GM21723 (cell line): ENCODE measurements around the gene SMOC1.
A peak's percentile ranks its signal among the peaks of the same experiment; 100 is the strongest.

Experiments used
- ATAC-seq: cut with Tn5 transposase; IDR thresholded peaks from one replicate; pipeline ENCODE4 v1.9.1; 2021; ENCODE audit warnings: mild to moderate bottlenecking, moderate library complexity; ENCODE audit not compliant: unreplicated experiment

SMOC1 gene

GRCh38 chr14:70004791-70005190 lies 125.6 kb downstream of the SMOC1 start:
- ATAC-seq, result no peak

GRCh38 chr14:70005281-70005805 lies 126.1 kb downstream of the SMOC1 start:
- ATAC-seq, result no peak

DNA sequence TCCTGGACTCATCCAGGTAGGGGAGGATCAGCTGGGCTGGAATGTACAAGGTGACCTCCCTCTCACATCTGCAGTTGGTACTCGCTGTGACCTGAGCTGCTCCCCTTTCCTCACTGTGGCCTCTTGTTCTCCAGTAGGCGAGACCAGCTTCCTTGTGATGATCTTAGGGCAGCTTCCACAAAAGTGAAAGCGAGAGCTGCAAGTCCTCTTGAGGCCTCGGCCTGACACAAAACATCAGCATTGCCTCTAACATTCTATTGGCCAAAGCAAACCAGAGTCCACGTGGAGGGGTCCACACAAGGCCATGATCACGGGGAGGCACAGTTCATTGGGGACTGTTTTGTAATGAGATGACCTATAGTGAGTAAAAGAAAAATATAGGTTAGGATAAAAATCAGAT lies 127.5 kb downstream of the SMOC1 start:
- ATAC-seq, result no peak

GRCh38 chr14:70008284-70009262 lies 129.4 kb downstream of the SMOC1 start:
- ATAC-seq, result peak; percentile 59

DNA sequence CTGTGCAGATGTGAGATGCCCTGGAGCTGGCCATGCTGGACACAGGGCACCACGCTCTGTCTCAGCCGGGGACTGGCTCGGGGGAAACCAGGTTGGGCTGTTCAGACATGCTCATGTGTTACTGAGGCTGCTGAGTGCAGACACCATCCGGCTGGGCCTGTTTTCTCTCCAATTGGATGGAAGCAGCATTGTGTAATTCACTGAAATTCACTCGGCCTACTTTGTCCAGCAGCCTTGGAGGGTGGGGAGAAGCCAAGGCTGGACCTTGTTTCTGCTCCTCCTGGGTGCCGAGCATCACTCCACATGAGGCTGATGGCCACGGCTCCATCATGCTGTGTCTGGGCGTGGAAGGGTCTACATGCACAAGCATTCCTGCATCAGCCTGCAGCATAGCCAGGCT lies 130.7 kb downstream of the SMOC1 start:
- ATAC-seq, result no peak

DNA sequence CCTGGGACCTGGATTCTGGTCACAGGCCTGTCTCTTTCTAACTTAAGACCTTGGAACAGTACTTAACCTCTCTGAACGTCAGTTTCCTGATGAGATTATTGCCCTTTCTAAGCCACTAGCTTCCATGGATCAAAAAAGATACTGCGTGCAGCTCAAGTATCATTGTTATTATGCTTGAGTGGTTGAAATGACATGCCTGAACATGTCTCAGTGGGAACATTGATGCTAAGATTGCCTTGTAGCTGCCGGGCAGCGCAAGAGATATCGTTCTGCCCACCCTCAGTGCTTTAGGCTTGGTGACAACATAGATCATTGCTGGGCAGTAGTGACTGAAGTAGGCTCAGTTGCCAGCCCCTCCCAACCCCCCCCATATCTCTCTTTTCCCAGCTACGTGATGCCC lies 131.9 kb downstream of the SMOC1 start:
- no peak for ATAC-seq

DNA sequence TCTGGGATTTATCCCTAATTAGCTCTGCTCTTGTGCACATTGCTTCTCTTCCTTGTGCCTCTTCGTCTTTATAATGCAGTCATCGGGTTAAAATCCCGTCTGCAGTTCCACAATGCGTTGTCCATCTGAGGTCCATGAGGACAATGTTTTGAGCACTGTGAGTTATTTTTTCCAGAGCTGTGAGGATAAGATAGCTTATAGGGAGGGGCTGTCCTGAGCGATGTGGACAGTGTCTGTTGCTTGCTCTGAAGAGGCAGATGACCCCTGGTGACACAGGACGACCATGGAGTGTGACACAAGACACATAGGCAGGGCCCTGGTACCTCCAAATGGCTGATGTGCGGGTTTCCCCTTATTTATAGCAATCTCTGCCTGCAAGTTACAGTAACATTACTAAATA lies 132.5 kb downstream of the SMOC1 start:
- ATAC-seq, result no peak

GRCh38 chr14:70013271-70013873 lies 134.2 kb downstream of the SMOC1 start:
- no peak for ATAC-seq

DNA sequence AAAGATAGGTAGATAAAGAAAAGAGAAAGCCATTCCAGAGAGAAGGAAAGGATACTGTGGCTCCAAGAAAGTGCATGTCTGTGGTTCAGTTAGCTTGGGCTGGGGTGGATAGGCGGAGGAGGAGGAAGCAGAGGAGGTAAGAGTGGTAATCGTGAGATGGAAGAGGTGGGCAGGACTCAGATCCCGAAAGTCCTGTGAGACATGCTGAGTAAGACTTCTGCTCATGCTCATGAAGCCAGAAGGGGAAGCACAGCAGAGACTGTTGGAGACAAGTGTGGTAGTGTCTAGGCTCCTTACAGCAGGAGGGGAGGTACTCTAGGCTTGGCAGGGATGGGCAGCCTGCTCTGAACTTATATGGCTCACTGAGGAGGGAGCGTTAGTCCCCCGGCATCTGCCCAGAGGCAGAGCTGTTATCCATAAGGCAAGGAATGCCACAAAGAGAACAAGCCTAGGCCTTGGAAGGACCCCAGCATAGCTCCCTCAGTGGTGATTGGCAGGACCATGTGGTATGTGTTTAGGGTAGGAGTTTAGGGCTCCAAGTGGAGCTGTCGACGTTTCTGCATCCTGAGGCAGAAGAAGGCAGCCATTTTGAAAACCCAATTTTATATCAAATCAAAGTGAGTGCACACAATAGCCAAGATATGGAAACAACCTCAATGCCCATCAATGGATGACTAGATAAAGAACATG lies 135.3 kb downstream of the SMOC1 start:
- no peak for ATAC-seq

- no peak for ATAC-seq
Observed at GRCh38 chr14:70018230-70018629, 139.0 kb downstream of the SMOC1 start.

DNA sequence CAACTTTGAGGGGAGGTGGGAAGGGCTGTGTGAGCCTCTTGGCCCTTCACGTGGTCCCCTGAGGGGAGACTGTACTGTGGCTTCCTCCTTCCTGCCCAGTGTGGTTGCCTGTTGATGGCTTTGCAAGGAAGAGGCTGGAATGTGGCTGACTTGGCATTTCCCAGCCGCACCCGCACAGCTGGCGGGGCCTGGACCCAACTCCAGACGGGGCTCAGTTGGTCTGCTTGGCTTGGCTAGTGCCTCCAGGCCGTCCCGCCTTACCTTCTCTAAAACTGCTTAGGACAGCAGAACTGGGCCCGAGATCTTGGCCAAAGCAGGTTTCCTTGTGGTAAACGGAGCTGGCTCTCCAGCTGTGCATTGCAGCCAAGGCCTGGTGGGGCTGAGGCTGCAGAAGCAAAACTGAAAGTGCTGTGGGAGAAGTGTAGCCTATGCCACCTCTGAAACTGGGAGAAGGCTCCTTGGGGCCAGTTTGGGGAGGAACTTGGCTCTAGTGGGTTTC lies 139.5 kb downstream of the SMOC1 start:
- ATAC-seq, result no peak

DNA sequence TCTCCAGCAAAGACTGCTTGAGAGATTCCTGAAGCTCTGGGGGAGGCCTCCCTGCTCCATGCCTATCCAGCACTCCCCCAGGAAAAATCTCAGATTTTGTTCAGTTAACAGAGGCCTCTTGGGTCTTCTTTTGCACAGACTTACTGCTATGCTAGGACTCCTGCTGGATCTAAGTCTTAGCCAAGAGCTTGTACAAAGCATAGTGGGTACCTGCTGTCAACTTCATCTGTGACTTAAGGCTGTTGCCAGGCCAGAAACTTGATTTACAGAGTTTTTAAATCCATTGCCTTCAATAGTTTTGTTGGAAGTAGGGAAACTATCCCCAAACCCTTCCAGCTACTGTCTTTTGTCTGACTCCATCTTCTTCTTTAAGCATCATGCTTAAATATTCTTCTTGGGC lies 140.5 kb downstream of the SMOC1 start:
- no peak for ATAC-seq

- no peak for ATAC-seq
Observed at GRCh38 chr14:70020352-70021170, 141.3 kb downstream of the SMOC1 start.

GRCh38 chr14:70021548-70022220 lies 142.5 kb downstream of the SMOC1 start:
- ATAC-seq, result no peak

DNA sequence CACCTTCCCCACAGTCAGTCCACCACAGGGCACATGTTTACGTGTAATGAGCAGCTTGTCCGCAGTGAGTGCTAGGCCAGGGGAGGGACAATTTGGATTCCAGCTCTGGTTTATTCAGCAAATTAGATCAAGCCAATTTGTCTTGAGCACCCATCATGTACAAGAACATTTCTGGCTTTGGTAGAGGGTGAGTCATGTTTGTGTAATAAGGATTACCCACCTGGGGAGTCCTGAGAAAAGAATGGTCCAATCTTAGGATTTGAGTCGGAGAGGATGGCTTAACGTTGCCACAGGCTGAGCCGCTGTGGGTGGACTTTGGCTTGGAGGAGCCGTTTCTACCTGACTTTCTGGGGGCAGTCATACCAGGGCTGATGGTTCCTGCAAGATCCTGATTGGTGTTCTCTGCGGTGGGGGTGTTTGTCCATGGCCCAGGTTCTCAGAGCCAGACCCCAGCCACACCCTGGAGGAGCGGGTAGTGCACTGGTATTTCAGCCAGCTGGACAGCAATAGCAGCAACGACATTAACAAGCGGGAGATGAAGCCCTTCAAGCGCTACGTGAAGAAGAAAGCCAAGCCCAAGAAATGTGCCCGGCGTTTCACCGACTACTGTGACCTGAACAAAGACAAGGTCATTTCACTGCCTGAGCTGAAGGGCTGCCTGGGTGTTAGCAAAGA lies 143.7 kb downstream of the SMOC1 start:
- ATAC-seq, result no peak

DNA sequence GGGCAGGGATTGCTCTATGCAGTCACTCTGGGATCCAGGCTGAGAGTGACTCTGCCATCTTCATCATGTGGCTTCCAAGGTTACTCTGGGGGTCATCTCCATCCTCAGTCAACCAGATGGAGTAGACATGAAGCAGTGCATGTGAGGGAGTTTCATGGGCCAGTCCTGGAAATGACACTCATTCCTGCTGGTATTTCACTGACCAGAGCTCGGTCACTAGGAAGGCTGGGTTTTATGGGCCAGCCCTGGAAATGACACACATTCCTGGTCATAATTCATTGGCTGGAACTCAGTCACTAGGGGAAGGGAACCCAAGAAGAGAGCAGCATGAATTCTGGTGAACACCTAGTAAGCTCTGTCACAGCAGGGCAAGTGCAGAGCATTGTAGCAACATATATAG lies 144.7 kb downstream of the SMOC1 start:
- ATAC-seq, result no peak

GRCh38 chr14:70027785-70028428 lies 148.7 kb downstream of the SMOC1 start:
- ATAC-seq, result no peak

- no peak for ATAC-seq
Observed at GRCh38 chr14:70029296-70030132, 150.3 kb downstream of the SMOC1 start.
